Thyroid gland (tissue), 4 donors: ENCODE data around the gene FGF19.

Experiments
- CTCF ChIP-seq, 6 experiments: fragments of 200-600 bp in 3 of 6; fragments of 450-650 bp in 3 of 6; sonication (generic) in 3 of 6; IDR thresholded peaks; one replicate each; pipeline ENCODE4 v1.5.1; 2016 to 2019; ENCODE audit warnings: antibody characterized with exemption in 6 of 6, mild to moderate bottlenecking in 2 of 6, inconsistent platforms in 1 of 6, moderate library complexity in 1 of 6
- POLR2A ChIP-seq, 2 donors: fragments of 450-650 bp; IDR thresholded peaks; one replicate each; pipeline ENCODE4 v1.6.1; 2017; ENCODE audit warnings: antibody characterized with exemption in 2 of 2, mild to moderate bottlenecking in 2 of 2, moderate library complexity in 1 of 2

DNA sequence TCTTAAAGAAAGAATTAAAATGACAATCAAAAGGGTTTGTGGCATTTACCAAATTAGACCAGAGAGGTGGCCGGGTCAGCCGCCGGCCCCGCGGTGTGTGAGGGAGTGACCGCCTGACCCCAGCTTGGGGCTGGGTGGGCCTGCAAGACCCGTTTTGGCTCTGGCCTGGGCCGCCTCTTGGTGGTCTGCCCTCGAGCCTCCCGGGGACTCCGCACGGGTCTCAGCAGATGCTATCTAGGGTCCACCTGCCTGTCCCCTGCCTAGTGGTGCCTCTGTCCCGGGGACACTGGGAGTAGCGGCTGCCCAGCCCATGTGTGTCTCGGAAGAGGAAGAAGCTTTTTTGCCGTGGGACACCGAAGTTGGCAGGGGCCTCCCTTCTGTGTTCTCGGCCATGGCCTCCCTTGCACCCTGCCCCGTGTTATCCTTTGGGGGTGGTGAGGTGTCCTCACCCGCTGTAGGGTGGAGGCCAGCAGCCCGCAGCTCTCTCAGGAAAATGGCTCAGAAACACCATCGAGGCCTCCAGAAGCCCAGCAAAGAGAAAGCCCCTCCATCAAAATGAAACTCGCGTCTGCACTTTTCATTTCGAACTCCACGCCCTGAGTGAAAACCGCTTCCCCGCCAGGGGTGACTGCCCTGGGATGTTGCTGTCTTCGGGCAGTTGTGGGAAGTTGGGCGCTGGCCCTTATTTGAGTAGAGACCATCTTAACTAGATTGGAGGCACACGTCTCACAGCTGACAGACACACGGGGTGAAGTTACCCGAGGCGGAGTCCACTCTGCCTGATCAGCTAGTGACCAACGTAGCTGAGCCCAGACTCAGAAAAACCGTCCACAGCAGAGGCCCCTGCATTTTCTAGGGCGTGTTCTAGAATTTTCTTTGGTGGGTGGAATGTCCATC is 54.9 kb downstream of the FGF19 start:
- TF ChIP-seq CTCF (IDR thresholded peaks at IDR 0.05) (no peak), POLR2A (IDR thresholded peaks at IDR 0.05) (no peak)
